ENCODE measurements around the gene ELK1.

ELK1 gene

GRCh38 chrX:47697181-47697580, 46.8 kb upstream of the ELK1 start:
- TF ChIP-seq ZNF138 (tag by site-specific recombination; IDR thresholded peaks at IDR 0.05; ENCODE audit: borderline replicate concordance) (no peak), ZNF830 (tag by site-specific recombination; IDR thresholded peaks at IDR 0.05; ENCODE audit: low read depth) (no peak)
- H3K9me3 ChIP-seq (ENCODE audit: control insufficient read depth, insufficient read depth, low read depth, low read length): no peaks in the 10 kb centered on the region
- ChIA-PET POLR2A (interaction anchor here (1.3 kb wide), 1 partner anchor 47 kb away, joined by 3 read pairs; the partner anchor contains the start of gene ELK1), CTCF (no interaction called here)
- H3K4me3 ChIP-seq (ENCODE audit: low read depth, low read length): no peak overlapping the region
- H3K4me1 ChIP-seq (ENCODE audit: control insufficient read depth, insufficient read depth, low read length): no peaks in the 10 kb centered on the region
- H3K27ac ChIP-seq (ENCODE audit: extremely low read depth, low read depth, low read length): no peak overlapping the region
- H3K36me3 ChIP-seq (ENCODE audit: control insufficient read depth in 2 of 2, insufficient read depth in 1 of 2, low read length in 2 of 2): no peaks in the 10 kb centered on the region

DNA sequence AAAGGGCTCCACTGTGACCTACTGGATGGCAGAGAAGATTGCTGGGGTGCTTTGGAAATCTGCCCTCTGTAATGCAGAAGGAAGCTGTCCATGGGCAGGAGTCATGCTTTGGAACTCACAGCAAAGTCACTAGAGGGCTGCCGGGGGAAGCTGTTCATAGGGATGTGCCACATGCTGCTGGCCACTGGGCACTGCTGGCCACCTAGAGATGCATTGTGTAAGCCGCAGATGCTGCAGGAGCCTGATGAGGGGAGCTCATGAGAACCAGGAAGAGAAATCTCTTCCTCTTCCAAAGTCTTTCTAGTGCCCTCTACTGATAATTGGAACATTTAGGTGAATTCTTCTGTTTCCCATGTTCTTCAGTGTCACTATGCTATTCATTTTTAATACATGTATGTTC, 39.8 kb upstream of the ELK1 start:
- no peaks in the 10 kb centered on the region for H3K9me3 ChIP-seq (ENCODE audit: control insufficient read depth, insufficient read depth, low read depth, low read length)
- H3K4me1 ChIP-seq (ENCODE audit: control insufficient read depth, insufficient read depth, low read length): no peaks in the 10 kb centered on the region
- POLR2A ChIA-PET: no interaction called here
- H3K27ac ChIP-seq (ENCODE audit: extremely low read depth, low read depth, low read length): no peak overlapping the region
- H3K36me3 ChIP-seq (ENCODE audit: control insufficient read depth in 2 of 2, insufficient read depth in 1 of 2, low read length in 2 of 2): no peaks in the 10 kb centered on the region
- H3K4me3 ChIP-seq (ENCODE audit: low read depth, low read length): no peak overlapping the region
- CTCF ChIA-PET: no interaction called here
- 0 out of 2 replicates have a peak, but pooled peaks have one; percentile 26 for TF ChIP-seq CTCF (tag by site-specific recombination; IDR thresholded peaks at IDR 0.05)
- no peak for TF ChIP-seq ZFP41 (tag by site-specific recombination; IDR thresholded peaks at IDR 0.05; ENCODE audit: borderline replicate concordance)
- no peak for TF ChIP-seq TRIM28 (IDR thresholded peaks at IDR 0.05; ENCODE audit: borderline replicate concordance, low read length)

GRCh38 chrX:47687263-47687662, 36.9 kb upstream of the ELK1 start:
- no peaks in the 10 kb centered on the region for H3K4me1 ChIP-seq (ENCODE audit: control insufficient read depth, insufficient read depth, low read length)
- H3K4me3 ChIP-seq (ENCODE audit: low read depth, low read length): no peak overlapping the region
- TF ChIP-seq ZBTB21 (tag by site-specific recombination; IDR thresholded peaks at IDR 0.05): no peak
- TF ChIP-seq ZNF664 (tag by site-specific recombination; IDR thresholded peaks at IDR 0.05): no peak
- TF ChIP-seq, protein P1, sequence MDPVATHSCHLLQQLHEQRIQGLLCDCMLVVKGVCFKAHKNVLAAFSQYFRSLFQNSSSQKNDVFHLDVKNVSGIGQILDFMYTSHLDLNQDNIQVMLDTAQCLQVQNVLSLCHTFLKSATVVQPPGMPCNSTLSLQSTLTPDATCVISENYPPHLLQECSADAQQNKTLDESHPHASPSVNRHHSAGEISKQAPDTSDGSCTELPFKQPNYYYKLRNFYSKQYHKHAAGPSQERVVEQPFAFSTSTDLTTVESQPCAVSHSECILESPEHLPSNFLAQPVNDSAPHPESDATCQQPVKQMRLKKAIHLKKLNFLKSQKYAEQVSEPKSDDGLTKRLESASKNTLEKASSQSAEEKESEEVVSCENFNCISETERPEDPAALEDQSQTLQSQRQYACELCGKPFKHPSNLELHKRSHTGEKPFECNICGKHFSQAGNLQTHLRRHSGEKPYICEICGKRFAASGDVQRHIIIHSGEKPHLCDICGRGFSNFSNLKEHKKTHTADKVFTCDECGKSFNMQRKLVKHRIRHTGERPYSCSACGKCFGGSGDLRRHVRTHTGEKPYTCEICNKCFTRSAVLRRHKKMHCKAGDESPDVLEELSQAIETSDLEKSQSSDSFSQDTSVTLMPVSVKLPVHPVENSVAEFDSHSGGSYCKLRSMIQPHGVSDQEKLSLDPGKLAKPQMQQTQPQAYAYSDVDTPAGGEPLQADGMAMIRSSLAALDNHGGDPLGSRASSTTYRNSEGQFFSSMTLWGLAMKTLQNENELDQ (tag by site-specific recombination; IDR thresholded peaks at IDR 0.05; ENCODE audit: low read depth): no peak
- TF ChIP-seq ZNF211 (tag by site-specific recombination; IDR thresholded peaks at IDR 0.05; ENCODE audit: low read depth): no peak
- no peak for TF ChIP-seq ZNF837 (tag by site-specific recombination; IDR thresholded peaks at IDR 0.05)
- TF ChIP-seq SETDB1 (IDR thresholded peaks at IDR 0.05; ENCODE audit: insufficient read length, low read length): no peak
- TF ChIP-seq ZNF777 (tag by site-specific recombination; IDR thresholded peaks at IDR 0.05; ENCODE audit: borderline replicate concordance): no peak
- TF ChIP-seq ZSCAN4 (tag by site-specific recombination; IDR thresholded peaks at IDR 0.05): no peak
- TF ChIP-seq ZNF449 (tag by site-specific recombination; IDR thresholded peaks at IDR 0.05): no peak
- TF ChIP-seq PRDM4 (tag by site-specific recombination; IDR thresholded peaks at IDR 0.05): no peak
- no peak for TF ChIP-seq ZNF416 (tag by site-specific recombination; IDR thresholded peaks at IDR 0.05)
- TF ChIP-seq ZNF140 (tag by site-specific recombination; IDR thresholded peaks at IDR 0.05): no peak
- TF ChIP-seq MYNN (tag by site-specific recombination; IDR thresholded peaks at IDR 0.05; ENCODE audit: borderline replicate concordance): no peak
- no peak for TF ChIP-seq ZNF48 (tag by site-specific recombination; IDR thresholded peaks at IDR 0.05)
- TF ChIP-seq ZNF510 (tag by site-specific recombination; IDR thresholded peaks at IDR 0.05; ENCODE audit: insufficient replicate concordance): no peak
- H3K27ac ChIP-seq (ENCODE audit: extremely low read depth, low read depth, low read length): no peak overlapping the region
- ChIA-PET CTCF (interaction anchor here (0.5 to 0.6 kb wide), 2 partner anchors 25 to 129 kb away, joined by 3 read pairs; no protein-coding TSS in a partner anchor), POLR2A (no interaction called here)
- H3K9me3 ChIP-seq (ENCODE audit: control insufficient read depth, insufficient read depth, low read depth, low read length): no peaks in the 10 kb centered on the region
- no peaks in the 10 kb centered on the region for H3K36me3 ChIP-seq (ENCODE audit: control insufficient read depth in 2 of 2, insufficient read depth in 1 of 2, low read length in 2 of 2)
